NCI-H2227 (cell line): Measurements from ENCODE around the gene PFKM.
"Not testable (repeated sequence)": the region's sequence is repeated elsewhere in the genome, so short reads cannot be mapped to it uniquely, and the experiment has no call there.

Experiments used
- DNase-seq: peaks from one replicate; lab custom pipeline; 2025; ENCODE audit not compliant: unreplicated experiment; lab: John Stamatoyannopoulos, UW

Gene PFKM

GRCh38 chr12:48155786-48156185 lies 36.6 kb downstream of the PFKM start:
- not testable (repeated sequence) for DNase-seq

- no peak for DNase-seq
Observed at GRCh38 chr12:48156652-48157017, 37.5 kb downstream of the PFKM start.

GRCh38 chr12:48157018-48157888 lies 38.1 kb downstream of the PFKM start, which contains the start of gene ASB8:
Gene ASB8 (minus strand): TSS chr12:48157515. CDS start chr12:48153496, 4,019 bp downstream.
- peak; percentile 96 for DNase-seq

GRCh38 chr12:48157889-48158370 lies 38.8 kb downstream of the PFKM start:
- no peak for DNase-seq

GRCh38 chr12:48160046-48160445 lies 40.9 kb downstream of the PFKM start:
- DNase-seq = no peak

- no peak for DNase-seq
Observed at GRCh38 chr12:48160807-48161206, 41.6 kb downstream of the PFKM start.

- DNase-seq = no peak
Observed at GRCh38 chr12:48163150-48163747, 44.1 kb downstream of the PFKM start.

- DNase-seq = no peak
Observed at GRCh38 chr12:48164451-48164850, 45.3 kb downstream of the PFKM start.

GRCh38 chr12:48165089-48165981 lies 46.2 kb downstream of the PFKM start:
- DNase-seq = peak; percentile 30

GRCh38 chr12:48169011-48169410 lies 49.8 kb downstream of the PFKM start:
- no peak for DNase-seq

- DNase-seq = no peak
Observed at GRCh38 chr12:48175613-48176416, 56.7 kb downstream of the PFKM start.

- DNase-seq = no peak
Observed at GRCh38 chr12:48176417-48176751, 57.2 kb downstream of the PFKM start.

GRCh38 chr12:48177982-48178381 lies 58.8 kb downstream of the PFKM start:
- no peak for DNase-seq

- no peak for DNase-seq
Observed at GRCh38 chr12:48179466-48179865, 60.3 kb downstream of the PFKM start.

GRCh38 chr12:48180424-48180823 lies 61.3 kb downstream of the PFKM start:
- DNase-seq = no peak

- DNase-seq = no peak
Observed at GRCh38 chr12:48180857-48181495, 61.8 kb downstream of the PFKM start.

- DNase-seq = no peak
Observed at GRCh38 chr12:48182631-48183030, 63.5 kb downstream of the PFKM start.

- peak; percentile 88 for DNase-seq
Observed at GRCh38 chr12:48183091-48183875, 64.1 kb downstream of the PFKM start, which contains the start of gene CCDC184. Gene CCDC184 (plus strand): TSS chr12:48183644. CDS start chr12:48184123, 479 bp downstream.

- peak; percentile 39 for DNase-seq
Observed at GRCh38 chr12:48183876-48184548, 64.8 kb downstream of the PFKM start.
